Mucosa of descending colon (tissue), 3 donors: ENCODE results near the gene NOTCH3. TPM values are rescaled to one million over a fixed set of nuclear protein-coding genes. Genes with fewer than 3 reads are reported as not detected.

ENCODE experiments used
- ATAC-seq: fragments of 200-7000 bp; cut with Tn5 transposase; one replicate; pipeline ENCODE4 v1.9.1; 2020; ENCODE audit warnings: mild to moderate bottlenecking, moderate library complexity
- DNase-seq, 3 donors: peaks; one replicate each; pipeline ENCODE4 v3.0.0-alpha.2; 2020
- H3K36me3 ChIP-seq: fragments of 200-600 bp; one replicate; pipeline ENCODE4 v1.8.0; 2021; ENCODE audit warnings: low read depth, mild to moderate bottlenecking
- H3K4me1 ChIP-seq: fragments of 200-600 bp; one replicate; pipeline ENCODE4 v1.8.0; 2021; ENCODE audit warnings: low read depth, mild to moderate bottlenecking
- H3K4me3 ChIP-seq: fragments of 200-600 bp; one replicate; pipeline ENCODE4 v1.8.0; 2021; ENCODE audit warnings: mild to moderate bottlenecking
- H3K9me3 ChIP-seq: fragments of 200-600 bp; one replicate; pipeline ENCODE4 v1.8.0; 2021; ENCODE audit warnings: mild to moderate bottlenecking
- intact Hi-C, 2 donors: fragments of 100-400 bp; cut with DNase I in 1 of 2; cut with micrococcal nuclease in 1 of 2; formaldehyde crosslinking; loops; one replicate each; pipeline versions ENCODE4 v1.11.0 to v1.11.1; 2022; cut with DNase I, micrococcal nuclease
- total RNA-seq, 3 donors: library from RNA; stranded (reverse); fragmentation: NEBNext Ultra II Directional in 2 of 3; extraction: Animal tissue kit (Norgen Biotek cat#: 25700) in 2 of 3; gene quantifications; one replicate each; pipeline versions ENCODE4 v1.2.1 to v1.2.4, GENCODE V29; 2021 to 2023
- TF ChIP-seq, protein P1 (sequence below): fragments of 200-600 bp; IDR thresholded peaks from one replicate; pipeline ENCODE4 v1.8.0; 2022; ENCODE audit warnings: antibody characterized with exemption, mild to moderate bottlenecking
- donor health status: DM: no; HTN: no; CAD: no; lungs with moderate emphysema.
- donor health status: DM: no; HTN: no; CAD: no.
- donor health status: DM: no; HTN: yes; CAD: no.

NOTCH3 gene
- total RNA-seq, 3 donors from 2014 or later = 3.8 to 13.3 (median 13.0) TPM

GRCh38 chr19:15244106-15244803 lies 43.5 kb upstream of the NOTCH3 start:
- Histone ChIP-seq H3K4me3 (no peak overlapping the region), H3K9me3 (no peaks in the 10 kb centered on the region), H3K4me1 (peaks cover 18% of the 10 kb centered on the region), H3K36me3 (no peaks in the 10 kb centered on the region)
- DNase-seq = no peak
- TF ChIP-seq, protein P1, sequence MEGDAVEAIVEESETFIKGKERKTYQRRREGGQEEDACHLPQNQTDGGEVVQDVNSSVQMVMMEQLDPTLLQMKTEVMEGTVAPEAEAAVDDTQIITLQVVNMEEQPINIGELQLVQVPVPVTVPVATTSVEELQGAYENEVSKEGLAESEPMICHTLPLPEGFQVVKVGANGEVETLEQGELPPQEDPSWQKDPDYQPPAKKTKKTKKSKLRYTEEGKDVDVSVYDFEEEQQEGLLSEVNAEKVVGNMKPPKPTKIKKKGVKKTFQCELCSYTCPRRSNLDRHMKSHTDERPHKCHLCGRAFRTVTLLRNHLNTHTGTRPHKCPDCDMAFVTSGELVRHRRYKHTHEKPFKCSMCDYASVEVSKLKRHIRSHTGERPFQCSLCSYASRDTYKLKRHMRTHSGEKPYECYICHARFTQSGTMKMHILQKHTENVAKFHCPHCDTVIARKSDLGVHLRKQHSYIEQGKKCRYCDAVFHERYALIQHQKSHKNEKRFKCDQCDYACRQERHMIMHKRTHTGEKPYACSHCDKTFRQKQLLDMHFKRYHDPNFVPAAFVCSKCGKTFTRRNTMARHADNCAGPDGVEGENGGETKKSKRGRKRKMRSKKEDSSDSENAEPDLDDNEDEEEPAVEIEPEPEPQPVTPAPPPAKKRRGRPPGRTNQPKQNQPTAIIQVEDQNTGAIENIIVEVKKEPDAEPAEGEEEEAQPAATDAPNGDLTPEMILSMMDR = no peak
- intact Hi-C loops = no loop called here
- no peak for ATAC-seq

DNA sequence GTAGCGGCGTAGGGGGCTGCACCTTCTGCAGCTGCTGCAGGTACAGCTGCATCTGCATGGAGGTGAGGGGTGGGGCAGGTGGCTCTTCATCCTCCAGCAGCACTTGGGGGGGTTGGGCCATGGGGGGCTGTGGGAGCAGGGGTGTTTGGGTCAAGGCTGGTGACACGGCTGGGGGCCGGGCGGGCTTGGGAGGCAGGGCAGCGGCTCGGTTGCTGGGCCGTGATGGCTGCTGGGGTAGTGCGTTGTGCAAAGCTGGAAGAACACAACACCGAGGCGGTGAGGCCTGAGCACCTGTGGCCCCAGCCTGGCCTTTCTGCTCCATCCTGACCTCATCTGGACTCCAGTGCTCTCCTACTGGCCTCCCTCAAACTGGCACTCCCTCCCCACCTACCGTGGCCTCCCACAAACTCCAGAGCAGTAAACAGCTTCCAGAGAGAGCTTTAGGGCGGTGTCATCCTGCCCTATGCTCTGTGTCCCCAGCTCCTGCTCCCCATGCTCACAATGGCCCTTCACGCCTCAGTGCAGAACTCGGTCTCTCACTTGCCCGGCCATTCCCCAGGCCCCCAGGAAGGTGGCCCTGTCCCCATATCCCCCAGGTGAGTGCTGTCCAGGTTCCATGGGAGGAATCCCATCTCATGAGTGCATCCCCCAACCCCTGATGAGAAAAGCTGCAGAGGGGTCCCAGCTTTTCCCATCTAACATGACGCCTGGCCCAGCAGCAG lies 42.6 kb upstream of the NOTCH3 start:
- intact Hi-C loops = no loop called here
- TF ChIP-seq, protein P1 = no peak
- ATAC-seq = no peak

DNA sequence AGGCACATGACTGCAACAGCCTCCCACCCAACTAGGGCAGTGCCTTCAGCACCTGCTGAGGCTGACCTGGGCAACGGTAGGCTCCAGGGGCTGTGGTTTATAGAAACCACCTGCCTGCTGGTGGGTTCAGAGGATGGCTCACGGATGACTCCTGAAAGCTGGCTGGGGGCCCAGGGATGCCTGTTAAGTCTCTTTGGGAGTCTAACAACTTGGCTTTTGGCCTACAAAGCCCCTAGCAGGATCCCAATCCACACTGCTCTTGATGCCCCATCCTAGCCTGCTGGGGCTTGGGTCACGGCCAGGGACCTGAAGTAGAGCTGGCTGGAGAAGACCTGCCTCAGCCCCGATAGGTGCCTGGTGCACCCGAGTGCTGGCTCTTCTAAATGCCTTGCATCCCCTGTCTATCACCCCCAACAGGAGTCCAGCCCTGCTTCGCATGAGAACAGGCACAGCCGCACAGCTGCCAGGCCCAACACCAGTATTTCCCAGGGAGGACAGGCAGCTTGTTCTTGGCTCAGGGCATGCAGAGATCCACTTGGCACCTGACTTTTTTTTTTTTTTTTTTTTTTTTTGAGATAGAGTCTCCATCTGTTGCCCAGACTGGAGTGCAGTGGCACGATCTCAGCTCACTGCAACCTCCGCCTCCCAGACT lies 40.6 kb upstream of the NOTCH3 start:
- no peaks in the 10 kb centered on the region for H3K4me1 ChIP-seq
- no peaks in the 10 kb centered on the region for H3K36me3 ChIP-seq
- intact Hi-C loops = no loop called here
- ATAC-seq (no peak), DNase-seq (no peak)
- no peak overlapping the region for H3K4me3 ChIP-seq
- no peaks in the 10 kb centered on the region for H3K9me3 ChIP-seq
- TF ChIP-seq, protein P1 = no peak

More for the DNA sequence above, 42.6 kb upstream of the NOTCH3 start:
- H3K9me3 ChIP-seq = no peaks in the 10 kb centered on the region
- H3K36me3 ChIP-seq = no peaks in the 10 kb centered on the region
- peak in 1 of 3 donors; percentile 41 for DNase-seq
- H3K4me3 ChIP-seq = no peak overlapping the region
- H3K4me1 ChIP-seq = peaks cover 10% of the 10 kb centered on the region

GRCh38 chr19:15240515-15240914 lies 39.7 kb upstream of the NOTCH3 start:
- ATAC-seq (no peak), DNase-seq (no peak)
- intact Hi-C loops = no loop called here
- Histone ChIP-seq H3K36me3 (no peaks in the 10 kb centered on the region), H3K9me3 (no peaks in the 10 kb centered on the region), H3K4me3 (no peak overlapping the region), H3K4me1 (no peaks in the 10 kb centered on the region)
- TF ChIP-seq, protein P1 = no peak

DNA sequence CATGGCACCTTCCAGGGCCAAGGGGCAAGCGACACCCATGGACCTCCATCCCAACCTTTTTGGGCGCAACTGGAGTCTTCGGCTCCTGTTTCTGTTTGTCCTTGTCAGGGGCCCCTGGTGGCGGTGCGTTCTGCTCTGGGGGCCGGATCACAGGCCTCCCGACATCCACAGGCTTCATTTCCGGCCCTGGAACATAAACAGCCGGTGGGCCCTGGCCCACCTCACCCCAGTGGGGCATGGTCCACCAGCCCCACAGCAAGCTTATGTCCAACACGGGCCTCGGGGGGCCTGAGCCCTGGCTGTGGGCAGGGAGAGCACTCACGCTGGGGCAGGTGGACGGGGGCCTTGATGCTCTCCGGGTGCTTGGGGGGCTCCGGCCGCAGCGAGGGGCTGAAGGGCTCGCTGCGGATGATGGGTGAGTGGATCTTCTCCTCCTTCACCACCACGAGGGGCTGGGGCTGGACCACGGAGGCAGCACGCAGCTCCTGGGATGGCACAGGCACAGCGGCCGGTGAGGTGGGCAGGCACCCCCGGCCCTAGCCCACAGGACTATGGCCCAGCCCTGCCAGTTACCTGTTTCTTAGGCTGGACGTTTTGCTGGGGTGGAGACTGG lies 38.6 kb upstream of the NOTCH3 start:
- no peaks in the 10 kb centered on the region for H3K9me3 ChIP-seq
- ATAC-seq = no peak
- no peak overlapping the region for H3K4me3 ChIP-seq
- H3K4me1 ChIP-seq = no peaks in the 10 kb centered on the region
- no peak for DNase-seq
- TF ChIP-seq, protein P1 = no peak
- H3K36me3 ChIP-seq = no peaks in the 10 kb centered on the region
- intact Hi-C loops = no loop called here
